Putamen (tissue), 1 donor: ENCODE results near the gene RBBP4.

Source experiments
- DNase-seq: peaks from one replicate; pipeline ENCODE4 v3.0.0-alpha.2; 2016; ENCODE audit warnings: low spot score

RBBP4 gene

GRCh38 chr1:32719681-32720275 lies 68.8 kb downstream of the RBBP4 start:
- no peak for DNase-seq

DNA sequence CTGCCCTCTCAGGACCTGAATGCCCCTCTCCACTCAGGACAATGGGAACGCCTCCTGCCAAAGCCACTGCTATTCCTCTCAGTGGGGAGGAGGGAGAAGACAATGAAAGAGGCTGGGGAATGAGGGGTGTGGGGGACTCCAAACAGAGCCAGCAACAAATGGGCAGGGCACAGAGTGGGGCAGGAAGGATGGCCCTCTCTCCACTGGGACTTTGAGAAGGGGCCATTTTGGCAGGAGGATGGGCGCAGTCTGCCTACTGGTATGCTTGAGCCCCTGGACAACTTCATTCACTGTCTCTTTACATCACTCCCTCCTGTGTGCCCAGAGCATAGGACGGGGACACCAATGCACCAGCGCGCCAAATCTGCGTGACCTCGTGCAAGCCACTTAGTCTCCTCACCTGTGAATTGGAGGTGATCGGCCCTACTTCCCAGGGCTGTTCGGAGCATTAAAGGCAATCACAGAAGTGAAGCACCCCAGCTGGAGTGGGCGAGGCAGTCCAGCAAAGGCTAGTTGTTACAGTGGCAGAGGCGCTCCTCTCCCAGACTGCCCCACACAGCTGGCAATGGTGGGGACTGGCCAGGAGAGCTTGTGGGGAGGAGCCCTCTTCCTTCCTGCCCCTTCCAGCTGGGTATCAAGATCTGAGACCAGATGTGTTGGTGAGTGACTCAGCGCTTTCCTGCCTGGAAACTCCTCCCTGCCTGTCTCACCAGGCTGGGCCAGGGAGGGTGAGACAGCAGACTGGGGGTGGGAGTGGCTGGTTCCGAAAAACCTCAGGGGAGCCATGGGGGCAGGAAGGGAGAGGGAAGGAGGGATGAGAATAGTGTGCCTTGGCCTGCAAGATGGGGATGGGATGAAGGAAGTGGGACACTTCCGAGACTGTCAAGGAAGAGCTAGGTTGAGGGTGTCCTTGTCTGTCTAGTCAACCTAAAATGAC lies 73.9 kb downstream of the RBBP4 start:
- no peak for DNase-seq

- no peak for DNase-seq
Observed at GRCh38 chr1:32725615-32725982, 74.6 kb downstream of the RBBP4 start.

GRCh38 chr1:32727876-32728275 lies 76.9 kb downstream of the RBBP4 start:
- no peak for DNase-seq

GRCh38 chr1:32728413-32729077 lies 77.5 kb downstream of the RBBP4 start:
- DNase-seq = no peak

- no peak for DNase-seq
Observed at GRCh38 chr1:32729254-32730046, 78.4 kb downstream of the RBBP4 start.

GRCh38 chr1:32733582-32734321 lies 82.7 kb downstream of the RBBP4 start:
- DNase-seq = no peak
